GM04503 (cell line): Measurements from ENCODE around the gene SRPK2.

ENCODE experiments used
- DNase-seq: peaks from one replicate; pipeline ENCODE4 v3.0.0-alpha.2; 2012; ENCODE audit warnings: low read depth

SRPK2 gene

GRCh38 chr7:105191331-105191730 lies 197.4 kb downstream of the SRPK2 start:
- DNase-seq, result no peak

GRCh38 chr7:105189859-105190492 lies 198.7 kb downstream of the SRPK2 start:
- DNase-seq, result no peak

- DNase-seq, result peak; percentile 11
These were observed 200.5 kb downstream of the SRPK2 start for GRCh38 chr7:105188201-105188600.

GRCh38 chr7:105187302-105188169 lies 201.2 kb downstream of the SRPK2 start:
- no peak for DNase-seq

GRCh38 chr7:105185290-105186010 lies 203.3 kb downstream of the SRPK2 start:
- DNase-seq, result no peak

- DNase-seq, result no peak
These were observed 208.7 kb downstream of the SRPK2 start for GRCh38 chr7:105180002-105180401.

- DNase-seq, result no peak
These were observed 209.7 kb downstream of the SRPK2 start for GRCh38 chr7:105178928-105179541.

- no peak for DNase-seq
These were observed 210.5 kb downstream of the SRPK2 start for GRCh38 chr7:105178177-105178576.

- no peak for DNase-seq
These were observed 211.7 kb downstream of the SRPK2 start for GRCh38 chr7:105177026-105177425.

GRCh38 chr7:105173586-105173985 lies 215.1 kb downstream of the SRPK2 start:
- DNase-seq, result no peak

GRCh38 chr7:105164751-105165150 lies 224.0 kb downstream of the SRPK2 start:
- no peak for DNase-seq

- no peak for DNase-seq
These were observed 225.0 kb downstream of the SRPK2 start for GRCh38 chr7:105163718-105164117.

- no peak for DNase-seq
These were observed 227.4 kb downstream of the SRPK2 start for GRCh38 chr7:105161366-105161765.

GRCh38 chr7:105157278-105157677 lies 231.4 kb downstream of the SRPK2 start:
- no peak for DNase-seq

- DNase-seq, result no peak
These were observed 232.0 kb downstream of the SRPK2 start for GRCh38 chr7:105156731-105157130.

GRCh38 chr7:105154084-105154483 lies 234.6 kb downstream of the SRPK2 start:
- DNase-seq, result no peak

- no peak for DNase-seq
These were observed 235.2 kb downstream of the SRPK2 start for GRCh38 chr7:105153531-105153930.

GRCh38 chr7:105151152-105151551 lies 237.6 kb downstream of the SRPK2 start:
- DNase-seq, result no peak

GRCh38 chr7:105149827-105150226 lies 238.9 kb downstream of the SRPK2 start:
- DNase-seq, result no peak

- peak; percentile 33 for DNase-seq
These were observed 247.7 kb downstream of the SRPK2 start for GRCh38 chr7:105141068-105141467.

GRCh38 chr7:105139381-105139780 lies 249.3 kb downstream of the SRPK2 start:
- no peak for DNase-seq

- no peak for DNase-seq
These were observed 250.8 kb downstream of the SRPK2 start for GRCh38 chr7:105137898-105138297.
